Astrocyte of the spinal cord (primary cell): ENCODE results near the gene TULP4.
"Not testable (repeated sequence)": the region's sequence is repeated elsewhere in the genome, so short reads cannot be mapped to it uniquely, and the experiment has no call there.

ENCODE experiments used
- DNase-seq: peaks from one replicate; pipeline ENCODE4 v3.0.0; 2011; ENCODE audit warnings: low read depth, low spot score
- H3K4me3 ChIP-seq: 2 replicates; pipeline ENCODE4 v1.5.1; 2011; ENCODE audit warnings: low read depth, mild to moderate bottlenecking, low read length, moderate library complexity
- in situ Hi-C: cut with HindIII; loops from 2 replicates; pipeline ENCODE4 v1.10.0; 2017; ENCODE audit warnings: low sequenced_read_pairs
- TF ChIP-seq, protein P1 (sequence below): IDR thresholded peaks from 2 replicates; pipeline ENCODE4 v1.5.1; 2012; ENCODE audit warnings: low read depth, mild to moderate bottlenecking, low read length, inconsistent platforms

Gene TULP4

DNA sequence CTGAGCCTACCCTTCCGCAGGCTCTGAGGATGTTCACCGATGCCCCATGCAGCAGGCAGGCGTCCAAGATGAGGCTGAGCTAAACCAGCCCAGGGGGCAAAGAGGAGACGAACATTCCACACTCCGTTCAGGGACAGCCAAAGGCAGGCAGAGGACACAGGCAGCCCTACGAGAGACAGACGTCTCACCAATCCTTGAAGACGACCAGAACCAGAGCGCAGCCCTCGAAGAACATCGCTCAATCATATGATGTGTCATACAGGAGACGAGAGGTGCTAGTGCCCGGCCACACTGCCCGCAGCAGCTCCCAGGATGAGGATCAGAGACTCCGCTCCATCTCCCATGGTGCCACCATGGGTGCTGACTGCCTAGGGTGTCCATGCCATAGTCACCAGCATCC is 212.0 kb downstream of the TULP4 start:
- TF ChIP-seq, protein P1, sequence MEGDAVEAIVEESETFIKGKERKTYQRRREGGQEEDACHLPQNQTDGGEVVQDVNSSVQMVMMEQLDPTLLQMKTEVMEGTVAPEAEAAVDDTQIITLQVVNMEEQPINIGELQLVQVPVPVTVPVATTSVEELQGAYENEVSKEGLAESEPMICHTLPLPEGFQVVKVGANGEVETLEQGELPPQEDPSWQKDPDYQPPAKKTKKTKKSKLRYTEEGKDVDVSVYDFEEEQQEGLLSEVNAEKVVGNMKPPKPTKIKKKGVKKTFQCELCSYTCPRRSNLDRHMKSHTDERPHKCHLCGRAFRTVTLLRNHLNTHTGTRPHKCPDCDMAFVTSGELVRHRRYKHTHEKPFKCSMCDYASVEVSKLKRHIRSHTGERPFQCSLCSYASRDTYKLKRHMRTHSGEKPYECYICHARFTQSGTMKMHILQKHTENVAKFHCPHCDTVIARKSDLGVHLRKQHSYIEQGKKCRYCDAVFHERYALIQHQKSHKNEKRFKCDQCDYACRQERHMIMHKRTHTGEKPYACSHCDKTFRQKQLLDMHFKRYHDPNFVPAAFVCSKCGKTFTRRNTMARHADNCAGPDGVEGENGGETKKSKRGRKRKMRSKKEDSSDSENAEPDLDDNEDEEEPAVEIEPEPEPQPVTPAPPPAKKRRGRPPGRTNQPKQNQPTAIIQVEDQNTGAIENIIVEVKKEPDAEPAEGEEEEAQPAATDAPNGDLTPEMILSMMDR, result no peak
- DNase-seq, result no peak
- in situ Hi-C loops, result no loop called here
- H3K4me3 ChIP-seq, result no peak overlapping the region

GRCh38 chr6:158527858-158528257 is 215.6 kb downstream of the TULP4 start:
- H3K4me3 ChIP-seq, DNase-seq, in situ Hi-C loops: not testable (repeated sequence)

GRCh38 chr6:158528826-158529225 is 216.6 kb downstream of the TULP4 start:
- DNase-seq, result no peak
- TF ChIP-seq, protein P1, result no peak
- H3K4me3 ChIP-seq, result no peak overlapping the region
- in situ Hi-C loops, result no loop called here

DNA sequence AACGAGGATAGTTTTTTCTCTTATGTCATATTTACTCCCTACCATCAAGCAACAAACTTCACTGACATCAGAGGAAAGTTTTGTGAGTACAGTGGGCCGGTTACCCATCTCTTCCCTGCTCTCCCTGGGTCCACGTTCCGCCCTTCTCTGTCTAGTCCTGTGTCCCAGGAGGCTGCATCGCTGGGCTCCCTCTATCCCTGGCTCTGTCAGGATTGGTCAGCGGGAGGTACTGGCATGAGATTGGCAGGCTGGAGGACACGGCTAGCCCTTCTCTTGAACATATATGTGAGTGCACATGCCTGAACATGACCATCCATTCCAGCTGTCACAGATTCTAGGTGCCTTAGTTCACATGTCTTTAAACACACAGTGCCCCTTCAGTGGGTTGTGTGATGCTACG is 217.4 kb downstream of the TULP4 start:
- in situ Hi-C loops, result no loop called here
- DNase-seq, result no peak
- H3K4me3 ChIP-seq, result no peak overlapping the region
- TF ChIP-seq, protein P1, result no peak

GRCh38 chr6:158531566-158531965 is 219.3 kb downstream of the TULP4 start:
- TF ChIP-seq, protein P1, result no peak

GRCh38 chr6:158531970-158532369 is 219.7 kb downstream of the TULP4 start:
- H3K4me3 ChIP-seq, result no peak overlapping the region
- in situ Hi-C loops, result no loop called here
- TF ChIP-seq, protein P1, result no peak
- DNase-seq, result no peak

More at GRCh38 chr6:158531566-158531965, 219.3 kb downstream of the TULP4 start:
- no peak overlapping the region for H3K4me3 ChIP-seq
- in situ Hi-C loops, result no loop called here
- DNase-seq, result no peak

GRCh38 chr6:158536084-158536890 is 224.0 kb downstream of the TULP4 start:
- in situ Hi-C loops, result no loop called here
- peak overlapping the region; percentile 46 for H3K4me3 ChIP-seq
- DNase-seq, result peak; percentile 69
- TF ChIP-seq, protein P1, result no peak
